K562 (cell line): ENCODE measurements around the gene SERGEF.

Experiments used
- CBX1 ChIP-seq: sonication (generic); IDR thresholded peaks from 2 replicates; pipeline ENCODE4 v1.6.1; 2016; ENCODE audit warnings: antibody characterized with exemption, low read depth, mild to moderate bottlenecking
- CTCF ChIP-seq, 3 experiments: IDR thresholded peaks in 2 of 3; conservative IDR thresholded peaks in 1 of 3; 2 replicates each; pipeline ENCODE4 v1.5.1; 2011 to 2012; ENCODE audit warnings: low read length in 3 of 3, mild to moderate bottlenecking in 3 of 3, control low read depth in 2 of 3, improper control_type of control experiment in 1 of 3, inconsistent platforms in 1 of 3, low read depth in 1 of 3, mixed read lengths in 1 of 3, moderate library complexity in 1 of 3; ENCODE audit not compliant: insufficient read depth in 2 of 3
- PRDM10 ChIP-seq: fragments of 450-650 bp; IDR thresholded peaks from 2 replicates; pipeline ENCODE4 v1.6.1; 2018; ENCODE audit not compliant: partially characterized antibody

GRCh38 chr11:17922416-17922788 is 90.4 kb downstream of the SERGEF start:
- TF ChIP-seq CBX1 = no peak
- no peak for TF ChIP-seq CTCF (IDR thresholded peaks at IDR 0.05 in 2 of 3, conservative IDR thresholded peaks at IDR 0.05 in 1 of 3; ENCODE audit: insufficient read depth in 2 of 3, low read depth in 1 of 3, low read length in 3 of 3)
- no peak for TF ChIP-seq PRDM10
